ENCODE data around the gene C16orf95. TPM values are rescaled to one million over a fixed set of nuclear protein-coding genes. Genes with fewer than 3 reads are reported as not detected.

The C16orf95 gene
- total RNA-seq, 1 donor from 2014 or later = 6.8 TPM

DNA sequence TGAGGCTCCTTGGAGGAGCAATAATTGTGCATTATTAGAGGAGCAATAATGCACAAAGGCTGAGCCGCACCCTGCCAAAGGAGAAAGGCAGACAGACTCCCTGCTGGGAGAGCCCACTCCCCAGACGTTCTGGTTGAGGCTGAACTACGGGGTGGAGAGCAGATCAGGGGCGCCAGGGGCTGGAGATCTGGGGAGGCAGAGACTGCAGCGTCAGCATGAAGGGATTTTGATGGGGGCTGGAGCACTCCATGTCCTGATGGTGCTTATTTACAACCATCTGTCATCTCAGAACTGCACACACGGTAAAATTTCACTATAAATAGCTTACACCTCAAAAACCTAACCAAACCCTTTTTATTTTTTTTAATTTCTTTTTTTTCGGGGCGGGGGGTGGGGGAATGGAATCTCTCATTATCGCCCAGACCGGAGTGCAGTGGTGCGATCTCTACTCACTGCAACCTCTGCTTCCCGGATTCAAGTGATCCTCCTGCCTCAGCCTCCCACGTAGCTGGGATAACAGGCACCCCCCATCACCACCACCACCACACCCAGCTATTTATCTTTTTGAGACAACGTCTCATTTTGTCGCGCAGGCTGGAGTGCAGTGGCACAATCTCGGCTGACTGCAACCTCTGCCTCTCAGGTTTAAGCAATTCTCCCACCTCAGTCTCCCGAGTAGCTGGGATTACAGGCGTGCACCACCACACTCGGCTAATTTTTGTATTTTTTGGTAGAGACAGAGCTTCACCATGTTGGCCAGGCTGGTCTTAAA lies 4.3 kb upstream of the C16orf95 start:
- peak overlapping the region; percentile 57 for H3K27ac Mint-ChIP-seq (ENCODE audit: unreplicated experiment)
- no peak overlapping the region for H3K4me3 Mint-ChIP-seq
- H3K9me3 Mint-ChIP-seq = no peaks in the 10 kb centered on the region
- TF ChIP-seq, protein P1, sequence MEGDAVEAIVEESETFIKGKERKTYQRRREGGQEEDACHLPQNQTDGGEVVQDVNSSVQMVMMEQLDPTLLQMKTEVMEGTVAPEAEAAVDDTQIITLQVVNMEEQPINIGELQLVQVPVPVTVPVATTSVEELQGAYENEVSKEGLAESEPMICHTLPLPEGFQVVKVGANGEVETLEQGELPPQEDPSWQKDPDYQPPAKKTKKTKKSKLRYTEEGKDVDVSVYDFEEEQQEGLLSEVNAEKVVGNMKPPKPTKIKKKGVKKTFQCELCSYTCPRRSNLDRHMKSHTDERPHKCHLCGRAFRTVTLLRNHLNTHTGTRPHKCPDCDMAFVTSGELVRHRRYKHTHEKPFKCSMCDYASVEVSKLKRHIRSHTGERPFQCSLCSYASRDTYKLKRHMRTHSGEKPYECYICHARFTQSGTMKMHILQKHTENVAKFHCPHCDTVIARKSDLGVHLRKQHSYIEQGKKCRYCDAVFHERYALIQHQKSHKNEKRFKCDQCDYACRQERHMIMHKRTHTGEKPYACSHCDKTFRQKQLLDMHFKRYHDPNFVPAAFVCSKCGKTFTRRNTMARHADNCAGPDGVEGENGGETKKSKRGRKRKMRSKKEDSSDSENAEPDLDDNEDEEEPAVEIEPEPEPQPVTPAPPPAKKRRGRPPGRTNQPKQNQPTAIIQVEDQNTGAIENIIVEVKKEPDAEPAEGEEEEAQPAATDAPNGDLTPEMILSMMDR (conservative IDR thresholded peaks at IDR 0.05) = no peak
- DNase-seq (ENCODE audit: low read depth, low spot score) = no peak
- H3K36me3 Mint-ChIP-seq (ENCODE audit: low read depth) = no peaks in the 10 kb centered on the region
- H3K4me1 Mint-ChIP-seq = peaks cover 13% of the 10 kb centered on the region
- no peaks in the 10 kb centered on the region for H3K27me3 Mint-ChIP-seq (ENCODE audit: low read depth)

DNA sequence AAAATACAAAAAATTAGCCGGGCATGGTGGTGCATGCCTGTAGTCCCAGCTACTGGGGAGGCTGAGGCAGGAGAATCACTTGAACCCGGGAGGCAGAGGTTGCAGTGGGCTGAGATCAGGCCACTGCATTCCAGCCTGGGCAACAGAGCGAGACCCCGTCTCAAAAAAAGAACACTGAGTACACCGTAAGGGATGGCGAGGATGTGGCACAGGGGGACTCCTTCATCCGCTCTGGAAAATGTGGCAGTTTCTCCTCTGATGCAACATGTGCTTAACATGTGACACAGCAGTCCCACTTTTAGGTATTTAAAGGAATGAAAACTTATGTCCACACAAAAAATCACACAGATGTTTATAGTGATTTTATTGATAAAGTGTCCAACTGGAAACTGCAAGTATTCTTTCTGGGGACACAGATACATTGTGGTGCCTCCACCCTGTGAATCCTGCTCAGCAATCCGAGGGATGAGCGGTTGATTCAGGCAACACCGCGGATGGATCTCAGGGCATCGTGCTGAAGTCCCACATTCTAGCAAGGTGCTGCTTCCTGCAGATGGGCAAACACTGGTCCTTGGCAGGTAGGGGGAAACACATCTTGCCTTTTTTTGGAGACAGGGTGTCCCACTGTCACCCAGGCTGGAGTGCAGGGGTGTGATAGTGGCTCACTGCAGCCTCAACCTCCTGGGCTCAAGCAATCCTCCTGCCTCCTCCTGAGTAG lies 3.5 kb upstream of the C16orf95 start:
- Mint-ChIP-seq H3K9me3 (no peaks in the 10 kb centered on the region), H3K4me1 (peaks cover 14% of the 10 kb centered on the region), H3K27me3 (ENCODE audit: low read depth) (no peaks in the 10 kb centered on the region), H3K36me3 (ENCODE audit: low read depth) (no peaks in the 10 kb centered on the region), H3K27ac (ENCODE audit: unreplicated experiment) (no peak overlapping the region), H3K4me3 (no peak overlapping the region)
- DNase-seq (ENCODE audit: low read depth, low spot score) = no peak
- TF ChIP-seq, protein P1 (conservative IDR thresholded peaks at IDR 0.05) = no peak

DNA sequence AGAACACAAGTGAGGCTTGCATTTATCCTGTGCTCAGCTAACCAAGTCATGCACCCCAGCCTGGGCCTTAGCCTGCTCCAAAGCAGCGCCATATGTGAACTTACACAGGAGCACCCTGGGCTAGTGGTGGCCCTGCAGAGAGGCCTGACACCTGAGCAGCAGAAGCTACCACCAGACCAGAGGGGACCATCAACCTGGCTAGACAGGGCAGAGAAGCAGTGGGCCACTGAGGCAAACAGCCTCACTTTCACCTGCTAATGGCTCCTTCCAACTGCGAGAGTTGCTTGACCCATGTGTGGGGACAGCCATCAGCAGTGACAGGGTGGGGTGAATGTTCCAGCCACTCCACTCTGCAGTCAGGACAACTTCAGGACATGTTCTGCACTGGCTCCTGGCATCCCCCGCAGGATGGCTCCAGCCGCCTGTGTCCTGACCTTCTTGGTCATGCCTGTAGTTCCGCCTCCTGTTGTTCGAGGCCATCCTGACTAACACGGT lies 2.9 kb upstream of the C16orf95 start:
- Mint-ChIP-seq H3K27me3 (ENCODE audit: low read depth) (no peaks in the 10 kb centered on the region), H3K9me3 (no peaks in the 10 kb centered on the region), H3K27ac (ENCODE audit: unreplicated experiment) (no peak overlapping the region), H3K4me3 (peak overlapping the region; percentile 19), H3K4me1 (peaks cover 14% of the 10 kb centered on the region), H3K36me3 (ENCODE audit: low read depth) (no peaks in the 10 kb centered on the region)
- no peak for DNase-seq (ENCODE audit: low read depth, low spot score)
- TF ChIP-seq, protein P1 (conservative IDR thresholded peaks at IDR 0.05) = no peak

DNA sequence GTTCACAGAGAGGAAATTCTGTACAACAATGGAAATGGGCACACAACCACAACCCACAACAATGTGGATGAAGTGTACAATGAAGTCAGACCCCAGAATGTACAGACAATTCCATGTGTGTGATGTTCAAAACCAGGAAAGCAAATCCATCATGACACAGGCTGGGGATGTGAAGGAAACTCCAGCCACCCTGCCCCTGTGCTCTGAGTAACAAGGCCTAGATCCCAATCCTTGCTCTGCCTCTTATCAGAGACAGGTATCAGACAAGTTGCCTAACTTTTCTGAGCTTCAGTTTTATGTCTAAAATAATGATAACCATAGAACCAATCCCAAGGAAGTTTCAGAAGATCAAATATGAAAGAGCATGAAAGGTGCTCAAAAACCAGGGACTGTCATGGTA lies 1.8 kb upstream of the C16orf95 start:
- no peak overlapping the region for H3K27ac Mint-ChIP-seq (ENCODE audit: unreplicated experiment)
- H3K9me3 Mint-ChIP-seq = no peaks in the 10 kb centered on the region
- H3K4me3 Mint-ChIP-seq = peak overlapping the region; percentile 96
- no peaks in the 10 kb centered on the region for H3K36me3 Mint-ChIP-seq (ENCODE audit: low read depth)
- no peaks in the 10 kb centered on the region for H3K27me3 Mint-ChIP-seq (ENCODE audit: low read depth)
- no peak for DNase-seq (ENCODE audit: low read depth, low spot score)
- TF ChIP-seq, protein P1 (conservative IDR thresholded peaks at IDR 0.05) = no peak
- H3K4me1 Mint-ChIP-seq = peaks cover 14% of the 10 kb centered on the region

DNA sequence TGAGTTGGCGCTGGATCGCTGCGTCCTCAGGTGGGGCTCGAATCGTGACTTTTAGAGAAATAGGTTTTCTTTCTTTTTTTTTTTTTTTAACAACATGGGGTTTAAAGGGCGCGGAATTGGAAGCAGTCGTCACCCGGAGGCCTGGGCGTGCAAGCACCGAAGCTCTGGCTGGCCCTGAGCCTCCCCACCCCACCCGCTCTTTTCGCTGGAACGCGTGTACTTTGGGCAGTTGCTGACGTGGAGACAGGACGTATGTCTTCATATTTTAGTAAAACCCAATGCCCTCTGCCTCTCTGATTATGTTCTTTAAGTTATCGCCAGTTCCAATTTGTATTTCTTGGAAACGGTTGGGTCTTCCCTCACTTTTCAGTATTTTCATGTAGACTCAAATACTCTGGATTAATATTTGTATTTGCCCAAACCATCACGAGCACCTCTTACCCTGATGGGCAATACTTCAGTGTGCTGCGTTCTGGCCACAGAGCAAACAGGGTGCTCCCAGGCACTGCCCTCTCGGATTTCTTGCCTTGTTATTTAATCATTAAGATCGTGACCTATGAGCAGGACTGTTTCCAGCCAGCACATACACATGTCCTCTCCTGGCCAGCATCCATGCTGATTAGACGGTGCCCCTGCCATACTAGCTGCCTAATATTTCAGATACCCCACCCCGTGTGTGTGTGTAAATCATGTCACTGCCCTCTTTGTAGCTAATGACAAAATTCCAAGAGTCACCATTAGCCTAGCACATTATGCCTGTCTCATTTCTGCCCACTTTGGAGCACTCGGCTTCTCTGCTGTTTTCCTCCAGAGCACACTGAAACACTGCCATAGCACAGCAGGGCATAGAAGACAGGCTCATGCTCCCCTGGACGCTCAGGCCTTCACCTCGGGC lies 805 bp upstream of the C16orf95 start:
- TF ChIP-seq, protein P1 (conservative IDR thresholded peaks at IDR 0.05) = no peak
- Mint-ChIP-seq H3K9me3 (no peaks in the 10 kb centered on the region), H3K27ac (ENCODE audit: unreplicated experiment) (peak overlapping the region; percentile 96), H3K4me3 (peak overlapping the region; percentile 96), H3K4me1 (peaks cover 14% of the 10 kb centered on the region), H3K36me3 (ENCODE audit: low read depth) (no peaks in the 10 kb centered on the region), H3K27me3 (ENCODE audit: low read depth) (no peaks in the 10 kb centered on the region)
- DNase-seq (ENCODE audit: low read depth, low spot score) = no peak
